Stimulated activated CD8-positive, alpha-beta memory T cell treated with anti-CD3 and anti-CD28 coated beads, Interleukin-4, amount 100 ng/mL, for 24 hours (primary cell): Measurements from ENCODE around the gene ALOXE3.

Experiments
- DNase-seq: peaks from one replicate; pipeline ENCODE4 v3.0.0-alpha.2; 2020; ENCODE audit warnings: low read depth

Gene ALOXE3

DNA sequence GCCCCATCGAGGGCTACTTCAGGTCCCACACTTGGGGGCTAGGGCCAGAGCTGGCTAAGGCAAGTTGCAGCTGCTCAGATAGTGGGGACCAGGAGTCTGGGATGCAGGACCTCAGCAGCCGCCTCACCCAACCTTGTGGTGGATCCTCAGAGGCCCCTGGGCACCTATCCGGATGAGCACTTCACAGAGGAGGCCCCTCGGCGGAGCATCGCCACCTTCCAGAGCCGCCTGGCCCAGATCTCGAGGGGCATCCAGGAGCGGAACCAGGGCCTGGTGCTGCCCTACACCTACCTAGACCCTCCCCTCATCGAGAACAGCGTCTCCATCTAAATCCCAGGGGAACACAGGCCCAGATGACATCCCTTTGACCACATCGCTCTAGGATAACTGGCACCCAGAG lies 70.1 kb downstream of the ALOXE3 start:
- DNase-seq: no peak

- no peak for DNase-seq
These were observed 70.6 kb downstream of the ALOXE3 start for GRCh38 chr17:8047769-8048110.

GRCh38 chr17:8046929-8047768 lies 71.2 kb downstream of the ALOXE3 start:
- no peak for DNase-seq

DNA sequence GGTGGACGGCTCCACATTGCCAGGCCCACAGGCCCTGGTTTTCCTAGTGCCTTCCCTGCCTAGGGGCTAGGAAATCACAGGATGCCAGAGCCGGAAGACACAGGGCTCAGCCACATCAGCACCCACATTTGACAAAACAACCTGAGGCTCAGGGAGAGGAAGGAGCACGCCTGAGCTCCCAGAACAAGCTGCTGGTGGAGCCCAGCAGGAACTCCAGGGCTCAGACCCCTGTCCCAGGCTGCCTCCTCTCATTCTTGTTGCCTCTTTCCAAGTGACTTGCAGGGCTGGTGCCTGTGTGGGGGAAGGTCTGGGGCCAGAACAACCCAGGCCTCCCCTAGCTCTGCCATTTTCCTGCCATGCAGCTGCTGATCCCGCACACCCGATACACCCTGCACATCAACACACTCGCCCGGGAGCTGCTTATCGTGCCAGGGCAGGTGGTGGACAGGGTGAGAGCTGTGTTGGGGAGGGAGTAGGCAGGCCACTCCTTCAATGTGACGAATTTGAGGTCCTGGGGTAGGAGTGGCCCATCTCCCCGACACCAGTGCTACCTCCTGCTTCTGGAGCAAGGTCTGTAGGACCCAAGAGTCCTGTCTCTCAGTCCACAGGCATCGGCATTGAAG lies 71.9 kb downstream of the ALOXE3 start:
- DNase-seq: no peak
